ENCODE measurements around the gene ADGRE1.

ADGRE1 gene

GRCh38 chr19:6970443-6970842 is 83.1 kb downstream of the ADGRE1 start:
- Histone ChIP-seq H3K4me3 (no peak overlapping the region), H3K4me1 (peaks cover 19% of the 10 kb centered on the region), H3K9ac (no peak overlapping the region), H4K20me1 (no peaks in the 10 kb centered on the region), H3K36me3 (no peaks in the 10 kb centered on the region), H3K27ac (no peak overlapping the region), H3K9me3 (peaks cover 17% of the 10 kb centered on the region; the same call in 1 of the 2 replicates), H3K4me2 (peak overlapping the region; percentile 27; the same call in 1 of the 2 replicates), H3K27me3 (no peaks in the 10 kb centered on the region)
- no peak for TF ChIP-seq Cebpa-rat (IDR thresholded peaks at IDR 0.05)

DNA sequence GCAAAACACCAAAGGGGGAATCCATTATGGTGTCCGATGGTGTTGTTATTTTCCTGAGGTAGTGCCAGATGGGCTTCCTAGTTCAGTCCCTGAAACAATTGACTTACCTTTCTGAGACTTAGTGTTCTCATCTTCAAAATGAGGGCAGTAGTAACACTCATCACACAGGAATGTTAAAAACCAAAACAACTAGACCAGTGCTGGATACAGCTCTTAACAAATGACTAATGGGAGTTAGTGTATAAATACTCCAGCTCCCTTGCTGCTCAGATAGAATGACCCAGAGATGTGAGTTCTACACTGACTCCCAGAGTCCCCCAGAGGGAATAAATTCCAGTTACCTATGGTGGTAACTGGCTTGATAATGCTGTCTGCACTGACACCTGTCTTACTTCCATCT is 84.0 kb downstream of the ADGRE1 start:
- H3K9ac ChIP-seq, result no peak overlapping the region
- peaks cover 19% of the 10 kb centered on the region for H3K4me1 ChIP-seq
- H3K4me2 ChIP-seq, result peak overlapping the region; percentile 27; the same call in 1 of the 2 replicates
- H3K27me3 ChIP-seq, result no peaks in the 10 kb centered on the region
- H3K27ac ChIP-seq, result no peak overlapping the region
- no peaks in the 10 kb centered on the region for H3K36me3 ChIP-seq
- no peak overlapping the region for H3K4me3 ChIP-seq
- H3K9me3 ChIP-seq, result peaks cover 20% of the 10 kb centered on the region
- TF ChIP-seq Cebpa-rat (IDR thresholded peaks at IDR 0.05), result no peak
- H4K20me1 ChIP-seq, result no peaks in the 10 kb centered on the region

DNA sequence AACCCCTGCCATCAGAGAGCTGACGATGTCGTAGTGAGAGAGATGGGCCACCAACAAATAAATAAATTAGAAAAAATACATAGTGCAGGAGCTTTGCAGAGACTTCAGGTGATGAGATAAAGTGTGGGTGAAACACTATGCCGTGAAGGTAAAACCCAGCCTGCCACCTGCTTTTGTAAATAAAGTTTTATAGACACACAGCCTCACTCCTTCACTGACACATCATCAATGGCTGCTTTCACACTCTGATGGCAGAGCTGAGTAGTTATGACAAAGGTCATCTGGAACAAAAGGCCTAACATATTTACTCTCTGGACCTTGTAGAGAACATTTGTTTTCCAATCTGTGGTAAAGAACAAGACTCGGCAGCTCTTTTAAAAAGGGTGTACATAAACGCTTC is 88.8 kb downstream of the ADGRE1 start:
- Histone ChIP-seq H3K9ac (no peak overlapping the region), H3K9me3 (peaks cover 38% of the 10 kb centered on the region), H4K20me1 (no peaks in the 10 kb centered on the region), H3K27ac (no peak overlapping the region), H3K4me1 (peaks cover 9% of the 10 kb centered on the region), H3K27me3 (no peaks in the 10 kb centered on the region), H3K4me2 (no peak overlapping the region), H3K36me3 (no peaks in the 10 kb centered on the region), H3K4me3 (no peak overlapping the region)
- no peak for TF ChIP-seq Cebpa-rat (IDR thresholded peaks at IDR 0.05)

DNA sequence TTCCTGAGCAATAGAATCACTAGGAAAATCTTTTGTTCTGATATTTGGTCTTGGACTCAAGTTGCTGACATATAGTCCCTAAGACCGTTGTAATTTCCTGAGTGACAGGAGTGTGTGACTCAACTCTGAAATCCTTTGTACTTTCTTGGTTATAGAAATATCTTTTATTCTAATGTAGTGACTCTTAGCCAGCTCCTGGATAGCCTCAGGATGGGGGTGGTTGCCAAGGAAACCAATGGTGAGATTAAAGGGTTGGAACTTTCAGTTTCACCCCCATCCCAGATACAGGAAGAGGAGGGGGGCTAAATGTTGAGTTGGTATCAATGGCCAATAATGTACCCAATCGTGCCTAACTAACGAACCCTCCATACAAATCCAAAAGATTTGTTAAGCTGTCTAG is 92.0 kb downstream of the ADGRE1 start:
- no peak overlapping the region for H3K9ac ChIP-seq
- no peak overlapping the region for H3K27ac ChIP-seq
- no peaks in the 10 kb centered on the region for H4K20me1 ChIP-seq
- no peaks in the 10 kb centered on the region for H3K36me3 ChIP-seq
- peaks cover 5% of the 10 kb centered on the region for H3K4me1 ChIP-seq
- H3K4me3 ChIP-seq, result no peak overlapping the region
- peaks cover 42% of the 10 kb centered on the region for H3K9me3 ChIP-seq
- no peak overlapping the region for H3K4me2 ChIP-seq
- TF ChIP-seq Cebpa-rat (IDR thresholded peaks at IDR 0.05), result no peak
- H3K27me3 ChIP-seq, result no peaks in the 10 kb centered on the region

- H3K9me3 ChIP-seq, result peaks cover 42% of the 10 kb centered on the region
- no peaks in the 10 kb centered on the region for H4K20me1 ChIP-seq
- H3K9ac ChIP-seq, result no peak overlapping the region
- no peak overlapping the region for H3K4me3 ChIP-seq
- H3K27ac ChIP-seq, result no peak overlapping the region
- no peaks in the 10 kb centered on the region for H3K27me3 ChIP-seq
- no peak overlapping the region for H3K4me2 ChIP-seq
- no peaks in the 10 kb centered on the region for H3K4me1 ChIP-seq
- no peaks in the 10 kb centered on the region for H3K36me3 ChIP-seq
- TF ChIP-seq Cebpa-rat (IDR thresholded peaks at IDR 0.05), result no peak
These were observed 96.1 kb downstream of the ADGRE1 start for GRCh38 chr19:6983448-6983847.

GRCh38 chr19:6987850-6988249 is 100.5 kb downstream of the ADGRE1 start:
- Histone ChIP-seq H3K27me3 (no peaks in the 10 kb centered on the region), H3K27ac (no peak overlapping the region), H3K4me3 (no peak overlapping the region), H3K36me3 (no peaks in the 10 kb centered on the region), H3K9ac (no peak overlapping the region), H3K4me2 (no peak overlapping the region), H3K9me3 (peaks cover 38% of the 10 kb centered on the region), H3K4me1 (peaks cover 9% of the 10 kb centered on the region), H4K20me1 (no peaks in the 10 kb centered on the region)
- TF ChIP-seq Cebpa-rat (IDR thresholded peaks at IDR 0.05), result no peak

- Histone ChIP-seq H3K9me3 (peaks cover 36% of the 10 kb centered on the region), H4K20me1 (no peaks in the 10 kb centered on the region), H3K27ac (no peak overlapping the region), H3K36me3 (no peaks in the 10 kb centered on the region), H3K9ac (no peak overlapping the region), H3K27me3 (no peaks in the 10 kb centered on the region), H3K4me2 (no peak overlapping the region), H3K4me3 (no peak overlapping the region), H3K4me1 (peaks cover 9% of the 10 kb centered on the region)
- no peak for TF ChIP-seq Cebpa-rat (IDR thresholded peaks at IDR 0.05)
These were observed 100.9 kb downstream of the ADGRE1 start for GRCh38 chr19:6988257-6988656.
